ENCODE measurements around the gene LCN9. TPM values are rescaled to one million over a fixed set of nuclear protein-coding genes. Genes with fewer than 3 reads are reported as not detected.
"Not testable (repeated sequence)": the region's sequence is repeated elsewhere in the genome, so short reads cannot be mapped to it uniquely, and the experiment has no call there.

LCN9 gene
- total RNA-seq, 2 donors from 2014 or later, result not detected

DNA sequence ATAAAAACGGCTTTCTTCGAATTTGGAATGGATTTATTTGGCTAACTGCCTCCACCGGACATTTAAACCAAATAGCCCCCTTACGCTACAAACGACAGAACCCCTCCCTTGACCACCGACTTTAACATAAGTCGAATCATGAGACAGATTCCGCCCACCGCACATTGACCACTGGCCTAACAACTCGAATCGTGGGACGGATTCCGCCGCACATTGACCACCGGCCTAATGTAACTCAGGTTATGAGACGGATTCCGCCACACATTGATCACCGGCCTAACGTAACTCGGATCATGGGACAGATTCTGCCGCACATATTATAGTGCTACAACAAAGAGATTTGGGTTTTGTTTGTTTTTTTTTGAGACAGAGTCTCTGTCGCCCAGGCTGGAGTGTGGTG is 2.7 kb upstream of the LCN9 start:
- Mint-ChIP-seq H3K9me3 (no peaks in the 10 kb centered on the region), H3K36me3 (no peaks in the 10 kb centered on the region), H3K4me1 (ENCODE audit: low read depth in 2 of 2) (no peaks in the 10 kb centered on the region), H3K4me3 (no peak overlapping the region), H3K27me3 (peaks cover 0 to 2% of the 10 kb centered on the region in 2 donors), H3K27ac (no peak overlapping the region)
- DNase-seq (ENCODE audit: low spot score) (no peak), ATAC-seq (no peak)

DNA sequence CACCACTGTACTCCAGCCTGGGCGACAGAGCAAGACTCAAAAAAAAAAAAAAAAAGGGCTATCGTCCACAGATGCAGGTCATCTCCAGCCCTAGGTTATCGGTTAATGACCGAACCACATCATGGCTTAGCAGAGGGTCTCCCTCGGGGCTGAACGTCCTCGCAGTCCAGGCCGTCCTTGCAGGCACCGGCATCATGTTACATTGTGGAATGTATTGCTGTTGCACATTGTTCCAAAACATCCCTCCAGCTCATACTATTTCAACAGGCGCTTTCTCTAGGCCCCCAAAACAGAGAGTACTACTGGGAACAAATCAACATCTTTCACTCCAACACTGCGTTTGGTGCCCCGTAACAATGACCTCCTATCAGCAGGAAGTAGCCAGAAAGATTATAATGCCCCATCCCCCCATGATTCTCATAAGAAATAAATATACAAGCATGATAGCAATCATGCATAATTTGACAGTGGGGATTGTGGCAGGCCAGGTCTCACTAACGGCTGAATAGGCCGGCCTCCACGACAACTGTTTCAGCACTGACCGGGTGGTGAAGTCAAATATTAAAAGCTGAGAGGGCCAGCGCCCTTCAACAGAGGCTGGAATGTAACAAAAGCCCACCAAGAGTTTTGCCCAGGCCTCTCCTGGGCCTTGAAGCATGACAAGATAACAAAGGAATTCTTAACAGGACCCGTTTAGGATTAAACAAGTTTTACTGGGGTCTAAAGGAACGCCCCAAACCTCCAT is 1.1 kb upstream of the LCN9 start:
- Mint-ChIP-seq H3K9me3 (no peaks in the 10 kb centered on the region), H3K27ac (no peak overlapping the region), H3K4me1 (ENCODE audit: low read depth in 2 of 2) (no peaks in the 10 kb centered on the region), H3K4me3 (no peak overlapping the region), H3K27me3 (peaks cover 0 to 2% of the 10 kb centered on the region in 2 donors), H3K36me3 (no peaks in the 10 kb centered on the region)
- DNase-seq (ENCODE audit: low spot score) (no peak), ATAC-seq (no peak)

DNA sequence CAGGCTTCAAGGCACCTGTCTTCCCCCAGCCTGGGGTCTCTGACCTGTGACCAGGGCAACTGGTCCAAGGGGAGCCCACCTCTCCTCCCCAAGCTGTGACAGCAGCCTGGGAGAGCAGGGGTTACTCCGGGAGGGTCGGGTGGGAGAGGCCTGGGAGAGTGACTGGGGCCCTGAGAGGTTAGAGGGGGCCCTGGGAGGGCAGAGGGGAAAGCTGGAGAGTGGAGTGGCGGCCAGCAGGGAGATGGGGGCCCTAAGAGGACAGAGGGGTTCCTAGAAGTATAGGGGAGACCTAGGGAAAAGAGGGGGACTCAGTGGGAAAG is 302 bp downstream of the LCN9 start:
- DNase-seq (ENCODE audit: low spot score) (no peak), ATAC-seq (no peak)
- H3K4me1 Mint-ChIP-seq (ENCODE audit: low read depth in 2 of 2), result no peaks in the 10 kb centered on the region
- H3K27me3 Mint-ChIP-seq, result peaks cover 0 to 2% of the 10 kb centered on the region in 2 donors
- H3K4me3 Mint-ChIP-seq, result no peak overlapping the region
- H3K9me3 Mint-ChIP-seq, result no peaks in the 10 kb centered on the region
- no peaks in the 10 kb centered on the region for H3K36me3 Mint-ChIP-seq
- no peak overlapping the region for H3K27ac Mint-ChIP-seq

DNA sequence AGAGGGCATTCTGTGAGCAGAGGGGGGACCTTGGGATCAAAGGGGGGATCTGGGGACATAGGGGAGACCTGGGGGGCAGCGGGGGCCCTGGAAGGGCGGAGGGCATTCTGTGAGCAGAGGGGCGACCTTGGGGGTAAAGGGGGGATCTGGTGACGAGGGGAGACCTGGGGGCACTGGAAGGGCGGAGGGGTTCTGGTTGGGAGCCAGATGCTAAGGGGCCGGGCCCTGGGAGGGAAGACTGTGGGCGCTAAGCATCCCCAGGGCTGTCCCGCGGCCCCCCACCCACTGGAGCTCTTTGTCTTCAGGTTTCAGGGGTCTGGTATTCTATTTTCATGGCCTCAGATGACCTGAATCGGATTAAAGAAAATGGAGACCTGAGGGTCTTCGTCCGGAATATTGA is 748 bp downstream of the LCN9 start:
- no peaks in the 10 kb centered on the region for H3K36me3 Mint-ChIP-seq
- H3K9me3 Mint-ChIP-seq, result no peaks in the 10 kb centered on the region
- H3K4me1 Mint-ChIP-seq (ENCODE audit: low read depth in 2 of 2), result no peaks in the 10 kb centered on the region
- ATAC-seq, result no peak
- H3K27me3 Mint-ChIP-seq, result peaks cover 0 to 2% of the 10 kb centered on the region in 2 donors
- DNase-seq (ENCODE audit: low spot score), result no peak
- H3K27ac Mint-ChIP-seq, result no peak overlapping the region
- H3K4me3 Mint-ChIP-seq, result no peak overlapping the region

DNA sequence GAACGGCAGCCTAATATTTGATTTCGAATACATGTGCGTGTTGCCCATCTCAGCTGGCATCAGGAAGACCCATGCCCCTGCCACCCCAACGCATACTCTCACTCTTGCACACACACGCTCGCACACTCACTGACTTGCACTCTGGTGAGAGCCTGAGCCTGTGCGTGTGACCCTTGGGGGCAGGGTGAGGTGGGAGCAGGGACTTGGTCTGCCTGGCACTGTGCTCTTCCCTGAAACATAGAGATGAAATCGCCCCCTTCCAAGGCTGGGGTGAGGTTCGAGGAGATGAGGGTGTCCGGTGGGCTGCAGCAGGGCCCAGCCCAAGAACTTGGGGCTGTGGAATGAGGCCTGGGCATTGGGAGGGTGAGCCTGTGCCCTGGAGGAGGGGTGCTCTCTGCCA is 1.2 kb downstream of the LCN9 start:
- H3K27ac Mint-ChIP-seq, result no peak overlapping the region
- H3K27me3 Mint-ChIP-seq, result peaks cover 0 to 2% of the 10 kb centered on the region in 2 donors
- DNase-seq (ENCODE audit: low spot score) (no peak), ATAC-seq (peak in 1 of 2 donors; percentile 12)
- no peak overlapping the region for H3K4me3 Mint-ChIP-seq
- no peaks in the 10 kb centered on the region for H3K36me3 Mint-ChIP-seq
- H3K4me1 Mint-ChIP-seq (ENCODE audit: low read depth in 2 of 2), result no peaks in the 10 kb centered on the region
- no peaks in the 10 kb centered on the region for H3K9me3 Mint-ChIP-seq

DNA sequence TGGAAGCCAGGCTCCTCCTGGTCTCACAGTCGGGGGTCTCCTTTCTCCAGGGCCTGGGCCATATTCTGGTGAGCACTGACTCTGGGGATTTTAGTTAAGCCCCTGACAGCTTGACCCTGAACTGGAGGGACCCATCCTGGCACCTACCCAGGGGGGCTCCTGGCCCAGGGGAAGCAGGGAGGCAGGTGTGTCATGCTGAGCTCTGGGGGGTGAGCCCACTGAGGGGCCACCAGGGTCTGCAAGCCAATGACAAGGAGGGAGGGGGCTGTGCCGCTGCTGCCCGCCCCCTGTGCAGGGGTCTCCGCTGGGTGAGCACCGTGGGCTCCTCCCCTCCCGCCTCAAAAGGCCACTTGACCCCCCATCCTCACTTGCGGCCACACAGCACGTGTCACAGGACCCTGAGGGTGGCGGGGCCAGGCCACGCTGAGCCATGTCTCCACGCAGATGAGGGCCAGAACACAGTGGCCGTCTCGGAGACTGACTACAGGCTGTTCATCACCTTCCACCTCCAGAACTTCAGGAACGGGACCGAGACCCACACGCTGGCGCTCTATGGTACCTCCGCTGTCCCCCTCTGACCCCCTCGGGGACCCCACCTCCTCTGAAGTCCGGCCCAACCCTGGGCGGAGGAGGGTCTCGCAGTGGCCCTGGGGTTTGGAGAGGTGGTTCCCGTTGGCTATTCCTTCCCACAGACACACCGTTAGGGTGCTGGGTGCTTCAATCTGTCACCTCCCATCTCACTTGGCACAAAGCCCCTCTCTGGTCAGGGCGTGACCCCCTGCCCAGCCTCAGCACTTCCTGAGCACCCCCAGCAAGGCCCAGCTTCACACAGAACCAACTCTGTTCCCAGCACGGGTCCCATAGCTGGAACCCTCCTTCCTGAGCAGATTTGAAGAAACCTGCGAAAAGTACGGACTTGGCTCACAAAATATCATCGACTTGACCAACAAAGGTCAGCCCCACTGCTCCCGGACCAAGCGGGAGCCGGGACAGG is 2.0 kb downstream of the LCN9 start:
- Mint-ChIP-seq H3K9me3 (no peaks in the 10 kb centered on the region), H3K4me3 (no peak overlapping the region), H3K27me3 (peaks cover 0 to 2% of the 10 kb centered on the region in 2 donors), H3K27ac (no peak overlapping the region), H3K4me1 (ENCODE audit: low read depth in 2 of 2) (no peaks in the 10 kb centered on the region), H3K36me3 (no peaks in the 10 kb centered on the region)
- ATAC-seq (peak; percentile 4 to 29), DNase-seq (ENCODE audit: low spot score) (no peak)

DNA sequence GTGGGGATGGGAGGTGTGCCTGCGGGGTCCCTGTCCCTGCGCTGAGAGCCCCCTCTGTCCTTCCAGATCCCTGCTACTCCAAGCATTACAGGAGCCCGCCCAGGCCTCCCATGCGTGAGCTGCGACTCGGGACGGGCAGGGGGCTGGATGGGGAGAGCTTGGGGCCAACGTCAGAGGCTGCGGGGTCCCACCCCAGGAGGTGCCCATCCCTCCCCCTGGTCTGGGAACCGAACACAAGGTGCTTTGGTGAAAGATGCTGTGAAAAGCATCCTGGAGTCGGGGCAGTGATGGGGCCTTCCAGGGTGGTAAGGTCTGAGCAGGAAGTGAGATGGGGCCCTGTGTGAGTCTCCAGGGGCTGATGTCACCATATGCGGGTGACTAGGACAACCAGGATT is 2.7 kb downstream of the LCN9 start:
- no peak overlapping the region for H3K27ac Mint-ChIP-seq
- H3K4me1 Mint-ChIP-seq (ENCODE audit: low read depth in 2 of 2), result no peaks in the 10 kb centered on the region
- H3K36me3 Mint-ChIP-seq, result no peaks in the 10 kb centered on the region
- no peak for DNase-seq (ENCODE audit: low spot score)
- no peak for ATAC-seq
- H3K27me3 Mint-ChIP-seq, result peaks cover 0 to 2% of the 10 kb centered on the region in 2 donors
- no peak overlapping the region for H3K4me3 Mint-ChIP-seq
- H3K9me3 Mint-ChIP-seq, result no peaks in the 10 kb centered on the region

DNA sequence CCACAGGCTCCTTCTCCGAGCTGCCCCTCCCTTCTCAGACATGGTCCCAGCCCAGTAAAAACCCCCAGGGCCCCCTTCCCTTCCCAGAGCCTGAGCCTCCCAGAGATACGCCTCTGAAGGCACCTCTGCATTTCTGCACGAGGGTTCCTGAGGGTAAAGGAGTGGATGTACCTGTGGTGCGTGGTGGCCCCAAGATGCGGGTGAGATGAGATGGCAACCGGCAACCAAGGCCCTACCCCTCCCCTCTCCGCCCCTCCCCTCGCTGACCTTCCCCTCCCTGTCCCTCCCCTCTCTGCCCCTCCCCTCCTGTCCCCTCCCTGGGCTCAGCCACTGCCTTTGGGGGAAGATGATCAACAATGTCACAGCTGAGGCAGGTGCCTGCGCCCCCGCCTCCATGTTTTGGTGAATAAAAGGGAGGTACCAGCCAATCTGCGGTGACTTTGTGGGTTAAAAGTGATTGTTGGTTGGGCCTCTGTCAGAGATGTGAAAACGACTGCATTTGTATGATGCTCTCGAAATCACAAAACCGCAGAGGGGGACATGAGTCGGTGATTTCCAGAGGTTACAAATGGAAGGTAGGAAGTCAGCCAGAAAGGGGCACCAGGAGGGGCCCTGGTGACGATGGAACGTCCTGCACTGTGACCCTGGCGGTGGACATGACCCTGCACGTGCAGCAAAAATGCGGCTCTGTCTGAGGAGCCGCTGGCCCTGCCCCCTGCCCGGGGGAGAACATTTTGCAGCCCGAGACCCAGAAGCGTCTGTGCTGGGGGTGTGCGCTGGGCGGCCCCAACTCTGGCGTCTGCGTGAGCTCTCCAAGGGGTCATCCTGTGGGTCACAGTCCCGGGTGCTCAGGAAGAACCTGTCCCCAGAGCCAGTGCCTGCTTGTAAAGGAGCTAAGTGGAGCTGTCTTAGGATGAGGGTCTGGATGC is 3.7 kb downstream of the LCN9 start:
- ATAC-seq, result no peak
- Mint-ChIP-seq H3K27ac (no peak overlapping the region), H3K9me3 (no peaks in the 10 kb centered on the region), H3K27me3 (peaks cover 0 to 2% of the 10 kb centered on the region in 2 donors), H3K36me3 (no peaks in the 10 kb centered on the region), H3K4me1 (ENCODE audit: low read depth in 2 of 2) (no peaks in the 10 kb centered on the region), H3K4me3 (no peak overlapping the region)
- no peak for DNase-seq (ENCODE audit: low spot score)

DNA sequence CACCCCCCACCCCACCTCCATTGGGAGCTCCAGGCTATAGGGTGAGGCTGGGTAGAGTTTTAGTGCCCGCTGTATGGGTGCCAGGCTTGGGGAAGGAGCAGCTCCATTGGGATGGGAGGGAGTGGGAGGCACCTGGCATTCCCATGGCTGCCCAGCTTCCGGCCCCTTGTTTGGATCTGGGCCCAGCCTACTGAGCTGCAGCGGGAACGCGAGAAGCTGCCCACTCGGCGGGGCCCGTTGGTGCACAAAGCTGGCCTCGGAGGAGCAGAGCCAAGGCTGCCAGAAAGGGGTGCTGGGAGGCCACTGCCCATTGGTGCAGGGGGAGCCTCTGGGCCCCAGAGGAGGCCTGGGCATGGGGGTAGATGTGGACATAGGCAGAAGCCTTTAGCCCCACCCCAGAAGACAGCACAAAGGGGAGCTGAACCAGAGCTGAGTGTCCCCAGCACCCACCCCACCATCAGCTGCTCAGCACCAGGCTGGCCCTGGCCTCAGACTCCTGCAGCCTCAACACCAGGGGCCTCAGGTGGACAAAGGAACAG is 4.4 kb downstream of the LCN9 start:
- Mint-ChIP-seq H3K4me1 (ENCODE audit: low read depth in 2 of 2) (no peaks in the 10 kb centered on the region), H3K36me3 (no peaks in the 10 kb centered on the region), H3K27ac (no peak overlapping the region), H3K4me3 (no peak overlapping the region), H3K9me3 (no peaks in the 10 kb centered on the region), H3K27me3 (no peaks in the 10 kb centered on the region)
- DNase-seq (ENCODE audit: low spot score) (no peak), ATAC-seq (no peak)

DNA sequence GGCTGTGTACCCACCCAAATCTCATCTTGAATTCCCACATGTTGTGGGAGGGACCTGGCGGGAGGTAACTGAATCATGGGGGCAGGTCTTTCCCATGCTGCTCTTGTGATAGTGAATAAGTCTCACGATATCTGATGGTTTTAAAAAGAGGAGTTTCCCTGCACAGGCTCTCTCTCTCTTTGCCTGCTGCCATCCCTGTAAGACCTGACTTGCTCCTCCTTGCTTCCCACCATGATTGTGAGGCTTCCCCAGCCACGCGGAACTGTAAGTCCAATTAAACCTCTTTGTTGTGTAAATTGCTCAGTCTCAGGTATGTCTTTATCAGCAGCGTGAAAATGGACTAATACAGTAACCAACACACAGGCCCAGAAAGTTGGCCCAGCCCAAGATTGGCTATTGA is 5.9 kb downstream of the LCN9 start:
- ATAC-seq; H3K4me3 Mint-ChIP-seq; H3K4me1 Mint-ChIP-seq (ENCODE audit: low read depth in 2 of 2); H3K36me3 Mint-ChIP-seq; H3K9me3 Mint-ChIP-seq; H3K27ac Mint-ChIP-seq; DNase-seq (ENCODE audit: low spot score); H3K27me3 Mint-ChIP-seq: not testable (repeated sequence)

DNA sequence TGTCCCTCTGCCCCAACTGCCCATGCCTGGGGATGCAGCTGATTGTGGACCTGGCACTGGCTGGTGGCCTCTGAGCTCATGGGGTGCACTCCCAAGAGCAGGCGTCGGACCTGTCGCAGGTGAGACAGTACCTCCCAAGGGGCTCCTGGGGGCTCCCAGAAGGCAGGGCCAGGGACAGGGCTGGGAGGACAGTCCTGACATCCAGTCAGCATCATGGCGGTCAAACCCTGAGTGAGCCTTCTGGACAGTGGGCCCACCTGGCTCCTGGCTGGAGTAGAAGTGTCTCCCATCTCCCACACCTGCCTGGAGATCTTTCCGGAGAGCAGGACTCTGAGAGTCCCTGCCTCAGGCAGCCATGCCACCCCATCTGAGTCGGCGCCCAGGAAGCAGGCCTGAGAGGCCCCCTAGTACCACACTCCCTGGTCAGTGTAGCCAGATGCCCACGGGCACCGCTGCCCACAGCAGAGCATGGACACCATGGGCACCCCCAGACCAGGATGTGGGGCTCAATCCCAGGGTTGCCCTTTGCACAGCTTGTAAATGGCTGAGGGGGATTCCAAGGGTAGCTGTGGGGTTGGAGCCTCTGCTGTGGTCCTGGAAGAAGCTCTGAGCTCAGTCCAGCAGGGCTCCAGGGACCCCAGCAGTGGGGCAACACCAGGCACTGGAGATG is 6.6 kb downstream of the LCN9 start:
- no peak for DNase-seq (ENCODE audit: low spot score)
- Mint-ChIP-seq H3K9me3 (no peaks in the 10 kb centered on the region), H3K36me3 (no peaks in the 10 kb centered on the region), H3K4me3 (no peak overlapping the region), H3K27ac (no peak overlapping the region), H3K4me1 (ENCODE audit: low read depth in 2 of 2) (no peaks in the 10 kb centered on the region), H3K27me3 (peaks cover 0 to 3% of the 10 kb centered on the region in 2 donors)
- peak in 1 of 2 donors; percentile 22 for ATAC-seq

DNA sequence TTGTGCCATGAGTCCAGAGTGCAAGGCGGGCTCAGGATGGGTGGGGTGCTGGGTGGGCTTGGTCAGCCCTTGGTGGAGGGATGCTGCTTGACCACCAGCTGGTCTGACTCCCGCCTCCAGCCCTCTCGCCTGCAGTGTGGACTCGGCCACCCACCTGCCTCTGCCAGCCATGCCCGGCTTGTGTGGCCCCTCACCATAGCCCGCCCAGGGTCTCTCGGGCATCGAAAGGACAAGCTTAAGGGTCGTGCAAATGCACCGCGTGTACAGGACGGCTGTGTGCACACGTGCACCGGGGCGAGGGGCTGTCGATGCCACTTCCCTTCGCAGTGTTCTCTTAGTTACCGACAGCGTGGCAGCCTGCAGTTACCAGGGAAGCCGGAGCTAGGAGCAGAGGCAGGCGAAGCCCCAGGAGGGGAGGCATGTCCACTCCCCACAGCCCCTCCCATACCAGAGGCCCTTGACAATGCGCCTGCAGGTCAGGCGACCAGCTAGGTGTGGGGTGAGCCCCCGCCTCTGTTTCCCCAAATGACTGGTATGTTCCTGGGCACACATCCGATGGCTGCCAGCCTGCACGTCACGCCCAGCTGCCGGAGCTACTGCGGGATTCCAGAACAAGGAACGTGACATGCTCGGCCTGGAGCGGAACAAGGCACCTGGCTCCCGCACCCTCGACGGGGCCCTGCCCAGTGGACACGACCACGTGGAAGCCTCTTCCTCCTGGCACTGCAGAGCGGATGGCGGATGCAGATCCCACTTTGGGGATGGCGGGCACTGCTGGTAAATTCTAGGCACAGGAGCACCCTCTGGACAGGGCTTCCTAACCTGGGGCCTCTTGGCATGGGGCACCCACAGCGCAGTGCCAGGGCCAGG is 7.8 kb downstream of the LCN9 start:
- H3K4me3 Mint-ChIP-seq, result no peak overlapping the region
- H3K36me3 Mint-ChIP-seq, result no peaks in the 10 kb centered on the region
- no peak for DNase-seq (ENCODE audit: low spot score)
- no peaks in the 10 kb centered on the region for H3K4me1 Mint-ChIP-seq (ENCODE audit: low read depth in 2 of 2)
- H3K27me3 Mint-ChIP-seq, result peaks cover 0 to 3% of the 10 kb centered on the region in 2 donors
- H3K27ac Mint-ChIP-seq, result no peak overlapping the region
- no peaks in the 10 kb centered on the region for H3K9me3 Mint-ChIP-seq
- ATAC-seq, result no peak
